GM19324 (cell line): ENCODE data around the gene VPS13D.
"Not testable (repeated sequence)": the region's sequence is repeated elsewhere in the genome, so short reads cannot be mapped to it uniquely, and the experiment has no call there.

ENCODE experiments used
- ATAC-seq: cut with Tn5 transposase; IDR thresholded peaks from one replicate; pipeline ENCODE4 v1.9.1; 2021; ENCODE audit warnings: mild to moderate bottlenecking, moderate library complexity; ENCODE audit not compliant: unreplicated experiment, low FRiP score

VPS13D gene

GRCh38 chr1:12439073-12439472, 209.2 kb downstream of the VPS13D start:
- ATAC-seq = no peak

GRCh38 chr1:12441414-12442105, 211.7 kb downstream of the VPS13D start:
- no peak for ATAC-seq

GRCh38 chr1:12442217-12442616, 212.4 kb downstream of the VPS13D start:
- ATAC-seq = no peak

GRCh38 chr1:12443151-12443550, 213.3 kb downstream of the VPS13D start:
- ATAC-seq = no peak

- no peak for ATAC-seq
Measured at GRCh38 chr1:12444329-12444841, 214.6 kb downstream of the VPS13D start.

GRCh38 chr1:12445257-12445656, 215.4 kb downstream of the VPS13D start:
- ATAC-seq = no peak

GRCh38 chr1:12446593-12446992, 216.8 kb downstream of the VPS13D start:
- ATAC-seq = no peak

GRCh38 chr1:12447307-12447706, 217.5 kb downstream of the VPS13D start:
- no peak for ATAC-seq

GRCh38 chr1:12447849-12448312, 218.1 kb downstream of the VPS13D start:
- ATAC-seq = no peak

GRCh38 chr1:12448746-12449177, 218.9 kb downstream of the VPS13D start:
- no peak for ATAC-seq

- ATAC-seq = no peak
Measured at GRCh38 chr1:12450090-12450755, 220.4 kb downstream of the VPS13D start.

GRCh38 chr1:12450756-12451559, 221.1 kb downstream of the VPS13D start:
- no peak for ATAC-seq

GRCh38 chr1:12451560-12451900, 221.7 kb downstream of the VPS13D start:
- no peak for ATAC-seq

GRCh38 chr1:12452262-12452661, 222.4 kb downstream of the VPS13D start:
- ATAC-seq = no peak

GRCh38 chr1:12453400-12454343, 223.8 kb downstream of the VPS13D start:
- no peak for ATAC-seq

GRCh38 chr1:12454406-12455391, 224.9 kb downstream of the VPS13D start:
- no peak for ATAC-seq

GRCh38 chr1:12456081-12456480, 226.3 kb downstream of the VPS13D start:
- ATAC-seq = not testable (repeated sequence)

- ATAC-seq = no peak
Measured at GRCh38 chr1:12456979-12457378, 227.1 kb downstream of the VPS13D start.

GRCh38 chr1:12457771-12458170, 227.9 kb downstream of the VPS13D start:
- ATAC-seq = no peak
